GM12878 (cell line): ENCODE results near the gene CHRDL2. TPM values are rescaled to one million over a fixed set of nuclear protein-coding genes. Genes with fewer than 3 reads are reported as not detected.

Experiments used
- HDGF ChIP-seq: fragments of 450-650 bp; IDR thresholded peaks from 2 replicates; pipeline ENCODE4 v1.6.1; 2016; ENCODE audit warnings: antibody characterized with exemption
- HSF1 ChIP-seq: fragments of 150-350 bp; IDR thresholded peaks from 2 replicates; pipeline ENCODE4 v1.6.1; 2014; ENCODE audit warnings: mild to moderate bottlenecking, low read depth, low read length
- RAD21 ChIP-seq: IDR thresholded peaks from 2 replicates; pipeline ENCODE4 v1.6.1; 2011; ENCODE audit warnings: mild to moderate bottlenecking, low read depth, low read length, moderate library complexity; ENCODE audit not compliant: insufficient read depth
- RELB ChIP-seq: fragments of 450-650 bp; IDR thresholded peaks from 2 replicates; pipeline ENCODE4 v1.6.1; 2017; ENCODE audit warnings: low read depth, mild to moderate bottlenecking, moderate library complexity
- SMC3 ChIP-seq: IDR thresholded peaks from 2 replicates; pipeline ENCODE4 v1.6.1; 2011; ENCODE audit warnings: low read length, improper control_type of control experiment, borderline replicate concordance
- SUPT20H ChIP-seq: IDR thresholded peaks from 2 replicates; pipeline ENCODE4 v1.6.1; 2011; ENCODE audit warnings: low read depth, mild to moderate bottlenecking, low read length, moderate library complexity, borderline replicate concordance; ENCODE audit not compliant: control insufficient read depth
- TAF1 ChIP-seq: IDR thresholded peaks from 2 replicates; pipeline ENCODE4 v1.6.1; 2011; ENCODE audit warnings: mild to moderate bottlenecking, low read depth, low read length, borderline replicate concordance
- TBL1XR1 ChIP-seq: IDR thresholded peaks from 2 replicates; pipeline ENCODE4 v1.6.1; 2012; ENCODE audit warnings: low read depth, low read length, improper control_type of control experiment
- YY1 ChIP-seq: IDR thresholded peaks from 2 replicates; pipeline ENCODE4 v1.6.1; 2011; ENCODE audit warnings: low read depth, mild to moderate bottlenecking, low read length
- ZBTB40 ChIP-seq: fragments of 450-650 bp; IDR thresholded peaks from 2 replicates; pipeline ENCODE4 v1.6.1; 2016; ENCODE audit warnings: mild to moderate bottlenecking, moderate library complexity, borderline replicate concordance
- ZNF687 ChIP-seq: fragments of 450-650 bp; IDR thresholded peaks from 2 replicates; pipeline ENCODE4 v1.6.1; 2017; ENCODE audit warnings: mild to moderate bottlenecking, moderate library complexity
- polyA plus RNA-seq, 11 experiments: library from polyadenylated mRNA; depleted of rRNA in 4 of 11; unstranded in 6 of 11; stranded (reverse) in 5 of 11; fragments of >200 nt; fragmentation: Nextera tagmentation in 4 of 11; fragmentation: Illumina TruSeq in 1 of 11; extraction: Ambion mirVana in 4 of 11; extraction: Trizol in 1 of 11; gene quantifications; 1 replicate in 1 of 11; 2 replicates in 10 of 11; pipeline versions ENCODE4 v1.2.1 to v1.2.3, GENCODE V29; 2011 to 2016; ENCODE audit warnings: inconsistent platforms in 2 of 11, missing spikeins in 2 of 11, low read depth in 1 of 11
- total RNA-seq, 4 experiments: library from RNA; depleted of rRNA in 3 of 4; stranded (reverse); fragments of >200 nt in 3 of 4; fragmentation: Illumina TruSeq in 1 of 4; extraction: Trizol in 1 of 4; gene quantifications; 2 replicates each; pipeline versions ENCODE4 v1.2.1 to v1.2.3, GENCODE V29; 2013 to 2021
- TF ChIP-seq, protein P1 (sequence below): fragments of 450-650 bp; IDR thresholded peaks from 2 replicates; pipeline ENCODE4 v1.6.1; 2016; ENCODE audit warnings: mild to moderate bottlenecking

The CHRDL2 gene
- total and polyA plus RNA-seq, 10 of the 15 experiments (the other 5 are each of a cell fraction or from before 2014, with no cell fraction given), result not detected

GRCh38 chr11:74748211-74749126 is 17.2 kb upstream of the CHRDL2 start, which contains the start of gene RNF169 (continued):
- TF ChIP-seq SMC3, result no peak
- no peak for TF ChIP-seq HSF1
- peak; percentile 12 for TF ChIP-seq ZNF687
- TF ChIP-seq TAF1, result peak; percentile 89
- TF ChIP-seq RAD21, result no peak
- peak; percentile 98 for TF ChIP-seq YY1
- no peak for TF ChIP-seq SUPT20H
- TF ChIP-seq HDGF, result no peak
- TF ChIP-seq TBL1XR1, result 0 out of 2 replicates have a peak, but pooled peaks have one; percentile 15
- peak; percentile 51; the same call in 1 of the 2 replicates for TF ChIP-seq ZBTB40
- TF ChIP-seq, protein P1, sequence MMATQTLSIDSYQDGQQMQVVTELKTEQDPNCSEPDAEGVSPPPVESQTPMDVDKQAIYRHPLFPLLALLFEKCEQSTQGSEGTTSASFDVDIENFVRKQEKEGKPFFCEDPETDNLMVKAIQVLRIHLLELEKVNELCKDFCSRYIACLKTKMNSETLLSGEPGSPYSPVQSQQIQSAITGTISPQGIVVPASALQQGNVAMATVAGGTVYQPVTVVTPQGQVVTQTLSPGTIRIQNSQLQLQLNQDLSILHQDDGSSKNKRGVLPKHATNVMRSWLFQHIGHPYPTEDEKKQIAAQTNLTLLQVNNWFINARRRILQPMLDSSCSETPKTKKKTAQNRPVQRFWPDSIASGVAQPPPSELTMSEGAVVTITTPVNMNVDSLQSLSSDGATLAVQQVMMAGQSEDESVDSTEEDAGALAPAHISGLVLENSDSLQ, result no peak
- peak; percentile 80; the same call in 1 of the 2 replicates for TF ChIP-seq RELB
